Esophagus squamous epithelium (tissue), 5 donors: ENCODE results near the gene FRMD4A. TPM values are rescaled to one million over a fixed set of nuclear protein-coding genes. Genes with fewer than 3 reads are reported as not detected.

Experiments
- DNase-seq: peaks from one replicate; lab custom pipeline; 2025; lab: John Stamatoyannopoulos, UW
- H3K27ac ChIP-seq, 4 donors: fragments of 200-600 bp; sonication (generic); one replicate each; pipeline ENCODE4 v1.5.1; 2016 to 2019; ENCODE audit warnings: mild to moderate bottlenecking in 1 of 4
- H3K27me3 ChIP-seq, 4 donors: fragments of 200-600 bp; sonication (generic); 1 replicate in 3 of 4; 2 replicates in 1 of 4; pipeline versions ENCODE4 v1.5.1 to v1.6.0; 2017 to 2021; ENCODE audit warnings: antibody characterized with exemption in 1 of 4
- H3K36me3 ChIP-seq, 3 donors: fragments of 200-600 bp; sonication (generic); one replicate each; pipeline ENCODE4 v1.5.1; 2016 to 2019
- H3K4me1 ChIP-seq, 3 donors: fragments of 200-600 bp; sonication (generic); one replicate each; pipeline ENCODE4 v1.5.1; 2017 to 2019
- H3K4me3 ChIP-seq, 4 donors: fragments of 200-600 bp; sonication (generic); 1 replicate in 3 of 4; 2 replicates in 1 of 4; pipeline ENCODE4 v1.5.1; 2016 to 2019; ENCODE audit warnings: mild to moderate bottlenecking in 2 of 4, moderate library complexity in 1 of 4
- H3K9me3 ChIP-seq, 3 donors: fragments of 200-600 bp; sonication (generic); one replicate each; pipeline ENCODE4 v1.5.1; 2016 to 2019
- POLR2A ChIP-seq, 4 donors: fragments of 450-650 bp; IDR thresholded peaks; one replicate each; pipeline ENCODE4 v1.6.1; 2017; ENCODE audit warnings: antibody characterized with exemption in 4 of 4, mild to moderate bottlenecking in 4 of 4, moderate library complexity in 3 of 4
- WGBS, 2 donors: methylation state at CpG; one replicate each; pipeline ENCODE4 v1.1.5; 2018; 5-methylcytosine and 5-hydroxymethylcytosine counted together
- intact Hi-C: fragments of 100-400 bp; cut with DNase I; formaldehyde crosslinking; loops from one replicate; pipeline ENCODE4 v1.15.0; 2022
- total RNA-seq, 4 donors: library from RNA; depleted of rRNA; stranded (reverse); fragments of >200 nt; gene quantifications; one replicate each; pipeline ENCODE4 v1.1.0, GENCODE V29; 2016
- TF ChIP-seq, protein P1 (sequence below), 6 experiments: fragments of 450-650 bp in 4 of 6; fragments of 200-600 bp in 2 of 6; sonication (generic) in 2 of 6; IDR thresholded peaks; one replicate each; pipeline ENCODE4 v1.5.1; 2016 to 2019; ENCODE audit warnings: antibody characterized with exemption in 6 of 6, mild to moderate bottlenecking in 4 of 6, moderate library complexity in 4 of 6
- donor health status: DM: yes; HTN: yes; CAD: no.

Gene FRMD4A
- total RNA-seq, 4 donors from 2014 or later = 7.3 to 15.3 (median 8.6) TPM

- DNase-seq = no peak
- Histone ChIP-seq H3K4me1 (peaks cover 0 to 23% (median 13%) of the 10 kb centered on the region in 3 donors), H3K9me3 (peaks cover 0 to 6% (median 0%) of the 10 kb centered on the region in 3 donors), H3K36me3 (no peaks in the 10 kb centered on the region), H3K4me3 (peak overlapping the region in 1 of 4 donors; percentile 28), H3K27me3 (peaks cover 0 to 16% (median 0%) of the 10 kb centered on the region in 4 donors), H3K27ac (peak overlapping the region in 2 of 4 donors; percentile 3 to 39)
- 50% methylated on average over 3 of the region's 9 CpGs; no CpG with 5 or more reads in 1 of the 2 donors for WGBS, 2 donors
- intact Hi-C loops = no loop called here
- no peak for TF ChIP-seq POLR2A (IDR thresholded peaks at IDR 0.05)
- TF ChIP-seq, protein P1, sequence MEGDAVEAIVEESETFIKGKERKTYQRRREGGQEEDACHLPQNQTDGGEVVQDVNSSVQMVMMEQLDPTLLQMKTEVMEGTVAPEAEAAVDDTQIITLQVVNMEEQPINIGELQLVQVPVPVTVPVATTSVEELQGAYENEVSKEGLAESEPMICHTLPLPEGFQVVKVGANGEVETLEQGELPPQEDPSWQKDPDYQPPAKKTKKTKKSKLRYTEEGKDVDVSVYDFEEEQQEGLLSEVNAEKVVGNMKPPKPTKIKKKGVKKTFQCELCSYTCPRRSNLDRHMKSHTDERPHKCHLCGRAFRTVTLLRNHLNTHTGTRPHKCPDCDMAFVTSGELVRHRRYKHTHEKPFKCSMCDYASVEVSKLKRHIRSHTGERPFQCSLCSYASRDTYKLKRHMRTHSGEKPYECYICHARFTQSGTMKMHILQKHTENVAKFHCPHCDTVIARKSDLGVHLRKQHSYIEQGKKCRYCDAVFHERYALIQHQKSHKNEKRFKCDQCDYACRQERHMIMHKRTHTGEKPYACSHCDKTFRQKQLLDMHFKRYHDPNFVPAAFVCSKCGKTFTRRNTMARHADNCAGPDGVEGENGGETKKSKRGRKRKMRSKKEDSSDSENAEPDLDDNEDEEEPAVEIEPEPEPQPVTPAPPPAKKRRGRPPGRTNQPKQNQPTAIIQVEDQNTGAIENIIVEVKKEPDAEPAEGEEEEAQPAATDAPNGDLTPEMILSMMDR (IDR thresholded peaks at IDR 0.05) = no peak
These were observed 509.8 kb downstream of the FRMD4A start for GRCh38 chr10:13820964-13821337.

DNA sequence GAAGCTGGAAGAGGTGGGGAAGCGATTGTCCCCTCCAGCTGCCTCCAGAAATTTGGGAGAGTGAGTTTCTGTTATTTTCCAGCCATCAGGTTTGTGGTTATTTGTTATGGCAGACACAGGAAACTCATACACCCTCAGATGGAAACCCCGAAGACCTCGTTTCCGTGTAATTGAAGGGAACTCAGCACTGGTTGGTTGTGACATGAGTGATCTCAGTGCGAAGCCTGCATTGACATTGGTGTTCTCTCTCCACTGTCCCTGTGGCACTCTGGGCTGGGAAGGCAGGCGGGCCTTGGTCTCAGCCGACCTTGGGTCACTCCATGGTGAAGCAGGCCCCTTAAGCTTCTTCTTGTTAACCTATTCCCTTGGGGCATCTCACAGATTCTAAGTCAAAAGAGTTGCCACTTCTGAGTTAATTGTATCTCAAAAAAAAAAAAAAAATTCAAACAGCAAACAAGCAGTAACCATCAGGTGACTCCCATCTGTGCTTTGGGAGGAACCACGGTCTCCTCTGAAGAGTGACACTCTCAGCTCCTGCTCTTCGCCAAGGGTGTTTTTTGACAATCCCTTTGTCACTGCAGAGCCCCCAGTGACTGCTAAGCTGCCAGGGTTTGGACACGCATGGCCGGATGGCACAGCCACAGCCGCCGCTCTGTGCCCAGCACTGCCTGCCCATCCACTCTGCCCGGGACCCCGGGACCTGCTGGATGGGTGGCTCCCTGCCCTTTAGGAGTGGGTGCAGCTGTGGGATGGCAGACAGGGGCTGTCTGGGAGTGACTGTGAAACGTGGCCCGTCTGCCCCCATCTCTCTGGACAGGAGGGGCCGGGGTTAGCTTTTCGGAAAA, 510.4 kb downstream of the FRMD4A start:
- H3K4me1 ChIP-seq = peaks cover 0 to 23% (median 13%) of the 10 kb centered on the region in 3 donors
- H3K4me3 ChIP-seq = peak overlapping the region in 1 of 4 donors; percentile 28
- intact Hi-C loops = no loop called here
- peak overlapping the region in 2 of 4 donors; percentile 3 to 39 for H3K27ac ChIP-seq
- H3K36me3 ChIP-seq = no peaks in the 10 kb centered on the region
- TF ChIP-seq, protein P1 (IDR thresholded peaks at IDR 0.05) = no peak
- no peak for TF ChIP-seq POLR2A (IDR thresholded peaks at IDR 0.05)
- H3K27me3 ChIP-seq = peaks cover 0 to 16% (median 0%) of the 10 kb centered on the region in 4 donors
- WGBS, 2 donors = 72 to 73% methylated on average over 11 to 12 of the region's 19 CpGs
- H3K9me3 ChIP-seq = peaks cover 0 to 6% (median 0%) of the 10 kb centered on the region in 3 donors
- no peak for DNase-seq

- intact Hi-C loops = no loop called here
- Histone ChIP-seq H3K4me1 (peaks cover 0 to 21% (median 13%) of the 10 kb centered on the region in 3 donors), H3K4me3 (no peak overlapping the region), H3K27me3 (peaks cover 0 to 12% (median 0%) of the 10 kb centered on the region in 4 donors), H3K27ac (peak overlapping the region in 3 of 4 donors; percentile 27 to 62 (median 47)), H3K36me3 (no peaks in the 10 kb centered on the region), H3K9me3 (peaks cover 0 to 6% (median 0%) of the 10 kb centered on the region in 3 donors)
- WGBS, 2 donors = 41 to 54% methylated on average over 5 to 7 of the region's 7 CpGs
- no peak for DNase-seq
- TF ChIP-seq, protein P1 (IDR thresholded peaks at IDR 0.05) = no peak
- TF ChIP-seq POLR2A (IDR thresholded peaks at IDR 0.05) = no peak
These were observed 514.4 kb downstream of the FRMD4A start for GRCh38 chr10:13816195-13816925.

DNA sequence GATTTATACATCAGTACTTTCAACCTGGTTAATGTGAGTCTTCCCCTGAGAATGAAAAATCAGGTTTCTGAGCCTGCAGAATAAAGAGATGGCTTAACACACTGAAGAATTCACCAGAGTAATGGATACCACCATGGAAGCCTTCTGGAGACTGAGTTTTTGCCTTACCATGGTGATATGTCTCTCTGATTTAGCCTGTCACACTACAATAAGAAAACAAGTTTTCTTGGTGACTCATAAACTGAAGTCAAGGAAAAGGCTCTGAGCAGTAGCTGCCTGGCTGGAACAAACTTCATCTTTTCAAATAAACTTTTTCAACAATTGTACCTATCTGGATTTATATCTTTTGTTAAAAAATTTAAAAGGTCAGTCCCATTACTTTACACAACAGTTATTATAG, 515.0 kb downstream of the FRMD4A start:
- TF ChIP-seq, protein P1 (IDR thresholded peaks at IDR 0.05) = no peak
- no peak for TF ChIP-seq POLR2A (IDR thresholded peaks at IDR 0.05)
- Histone ChIP-seq H3K4me3 (no peak overlapping the region), H3K4me1 (peaks cover 0 to 15% (median 10%) of the 10 kb centered on the region in 3 donors), H3K27ac (no peak overlapping the region), H3K9me3 (peaks cover 0 to 6% (median 0%) of the 10 kb centered on the region in 3 donors), H3K36me3 (no peaks in the 10 kb centered on the region), H3K27me3 (peaks cover 0 to 6% (median 0%) of the 10 kb centered on the region in 4 donors)
- intact Hi-C loops = no loop called here
- no peak for DNase-seq
